ENCODE measurements around the gene LRRC58. TPM values are rescaled to one million over a fixed set of nuclear protein-coding genes. Genes with fewer than 3 reads are reported as not detected.

The LRRC58 gene
- total RNA-seq, 1 donor from 2014 or later: 30.7 TPM

- DNase-seq (ENCODE audit: low read depth): no peak
Measured at GRCh38 chr3:120276767-120277166, 72.4 kb downstream of the LRRC58 start.

- DNase-seq (ENCODE audit: low read depth): no peak
Measured at GRCh38 chr3:120275618-120276017, 73.5 kb downstream of the LRRC58 start.

GRCh38 chr3:120274739-120275167 is 74.4 kb downstream of the LRRC58 start:
- DNase-seq (ENCODE audit: low read depth): no peak

Other genes starting within 250 kb of the LRRC58 start
- 0.99 and 2.4 TPM in 2 replicates for gene GPR156, start 64.1 kb downstream of the LRRC58 start, total RNA-seq
- 740 and 1,387 TPM in 2 replicates for gene FSTL1, start 101.6 kb upstream of the LRRC58 start, total RNA-seq
- 42.5 and 51.9 TPM in 2 replicates for gene NDUFB4, start 247.0 kb upstream of the LRRC58 start, total RNA-seq

Measured in renal cortical epithelial cell (primary cell).